22Rv1 (cell line): ENCODE measurements around the gene ZNF385B.

ENCODE experiments used
- H3K27ac ChIP-seq: fragments of 450-650 bp; 2 replicates; pipeline ENCODE4 v1.5.1; 2017
- CTCF ChIP-seq: fragments of 450-650 bp; IDR thresholded peaks from 2 replicates; pipeline ENCODE4 v1.5.1; 2017; ENCODE audit warnings: mild to moderate bottlenecking
- ZFX ChIP-seq: fragments of 450-650 bp; IDR thresholded peaks from 2 replicates; pipeline ENCODE4 v1.6.1; 2017; ENCODE audit warnings: antibody characterized with exemption, borderline replicate concordance

ZNF385B gene

GRCh38 chr2:179861416-179862067 is at the start of gene ZNF385B:
TSS of gene ZNF385B (minus strand) at chr2:179861612.
- no peak for TF ChIP-seq CTCF
- no peak for TF ChIP-seq ZFX
- no peak within 1 kb of the TSS for H3K27ac ChIP-seq

DNA sequence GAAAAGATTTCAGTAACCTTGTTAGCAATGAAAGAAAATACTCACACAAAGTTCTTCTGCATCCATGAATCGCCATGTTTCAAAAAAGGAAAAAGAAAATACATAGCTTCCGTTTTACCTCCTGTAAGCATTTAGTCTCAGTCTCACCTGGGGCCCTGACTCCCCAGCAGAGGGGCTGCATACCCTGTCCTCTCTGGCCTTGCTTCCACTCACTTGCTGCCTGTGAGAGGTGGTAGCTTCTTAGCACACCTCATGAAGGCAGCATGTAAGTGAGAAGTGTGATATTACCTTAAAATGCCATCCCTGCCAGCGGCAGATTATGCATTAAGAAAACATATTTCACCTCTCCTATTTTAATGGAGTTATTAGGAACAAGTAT is 49.3 kb upstream of the ZNF385B start:
- TF ChIP-seq ZFX: no peak
- 0 out of 2 replicates have a peak, but pooled peaks have one; percentile 6 for TF ChIP-seq CTCF
- H3K27ac ChIP-seq: no peak overlapping the region

DNA sequence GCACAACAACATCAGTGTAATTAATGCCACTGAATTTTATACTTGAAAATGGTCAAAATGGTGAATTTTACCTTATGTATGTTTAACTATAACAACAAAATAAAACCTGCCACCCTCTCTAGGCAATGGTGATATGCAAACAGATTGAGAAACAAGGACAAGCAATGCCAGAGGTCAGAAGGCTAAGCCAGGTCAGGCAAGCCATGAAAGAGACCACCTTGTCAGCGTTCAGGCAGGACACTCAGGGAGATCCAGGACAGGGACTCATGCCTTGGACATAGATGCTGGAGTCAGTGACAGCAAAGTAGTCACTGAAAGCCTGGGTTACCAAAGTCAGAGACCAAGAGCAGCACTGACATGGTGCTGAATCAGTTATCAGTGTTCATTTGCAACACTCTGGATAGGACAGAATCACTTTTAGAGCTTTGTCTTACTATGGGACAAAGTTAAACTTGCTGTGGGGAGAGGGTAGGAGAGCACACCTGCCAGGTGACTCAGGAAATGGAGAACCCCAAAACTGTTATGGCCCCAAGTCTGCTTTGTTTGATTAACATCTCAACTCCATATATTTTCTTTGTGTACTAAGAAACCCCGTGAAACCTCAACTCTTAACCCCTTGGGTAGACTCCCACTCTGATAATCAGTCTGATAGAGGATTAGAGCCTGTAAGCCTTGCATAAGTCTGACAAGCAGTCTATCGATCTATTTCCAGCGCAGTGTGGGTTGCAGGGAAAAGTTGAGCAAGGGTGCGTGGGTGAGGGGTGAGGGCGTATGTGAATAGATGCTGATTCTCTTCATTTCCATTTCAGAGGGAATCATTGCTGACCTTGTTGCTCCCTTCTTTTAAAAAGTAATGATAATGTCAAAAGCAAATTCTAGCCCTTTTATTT is 48.7 kb upstream of the ZNF385B start:
- TF ChIP-seq ZFX (no peak), CTCF (no peak)
- H3K27ac ChIP-seq: no peak overlapping the region

GRCh38 chr2:179900655-179901054 is 39.2 kb upstream of the ZNF385B start:
- no peak overlapping the region for H3K27ac ChIP-seq
- TF ChIP-seq ZFX: no peak
- no peak for TF ChIP-seq CTCF

GRCh38 chr2:179899666-179900065 is 38.3 kb upstream of the ZNF385B start:
- TF ChIP-seq ZFX (no peak), CTCF (no peak)
- H3K27ac ChIP-seq: no peak overlapping the region

- TF ChIP-seq ZFX (no peak), CTCF (peak; percentile 76)
- no peak overlapping the region for H3K27ac ChIP-seq
These were observed 37.5 kb upstream of the ZNF385B start for GRCh38 chr2:179898873-179899272.

- H3K27ac ChIP-seq: no peak overlapping the region
- no peak for TF ChIP-seq ZFX
- TF ChIP-seq CTCF: no peak
These were observed 32.2 kb upstream of the ZNF385B start for GRCh38 chr2:179893616-179894015.
